Esophagus squamous epithelium (tissue), 4 donors: Measurements from ENCODE around the gene TMEM106B.

Source experiments
- POLR2A ChIP-seq, 4 donors: fragments of 450-650 bp; IDR thresholded peaks; one replicate each; pipeline ENCODE4 v1.6.1; 2017; ENCODE audit warnings: antibody characterized with exemption in 4 of 4, mild to moderate bottlenecking in 4 of 4, moderate library complexity in 3 of 4
- TF ChIP-seq, protein P1 (sequence below), 6 experiments: fragments of 450-650 bp in 4 of 6; fragments of 200-600 bp in 2 of 6; sonication (generic) in 2 of 6; IDR thresholded peaks; one replicate each; pipeline ENCODE4 v1.5.1; 2016 to 2019; ENCODE audit warnings: antibody characterized with exemption in 6 of 6, mild to moderate bottlenecking in 4 of 6, moderate library complexity in 4 of 6

DNA sequence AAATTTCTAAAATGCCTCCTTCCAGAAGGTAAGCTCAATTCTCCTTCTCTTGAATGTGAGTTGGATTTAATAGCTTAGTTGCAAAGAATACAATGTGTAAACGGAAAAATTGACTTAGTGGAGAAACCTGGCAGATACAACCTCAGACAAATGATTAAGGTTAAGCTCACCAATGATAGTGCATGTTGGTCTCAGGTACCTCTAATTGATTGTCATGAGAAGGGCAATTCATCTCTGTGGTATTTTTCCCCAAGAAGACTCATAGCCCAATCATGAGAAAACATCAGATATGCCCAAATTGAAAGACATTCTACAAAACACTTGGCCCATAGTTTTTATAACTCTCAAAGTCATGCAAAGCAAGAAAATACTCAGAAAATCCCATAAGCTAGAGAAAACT lies 36.2 kb upstream of the TMEM106B start:
- TF ChIP-seq POLR2A (IDR thresholded peaks at IDR 0.05): no peak
- TF ChIP-seq, protein P1, sequence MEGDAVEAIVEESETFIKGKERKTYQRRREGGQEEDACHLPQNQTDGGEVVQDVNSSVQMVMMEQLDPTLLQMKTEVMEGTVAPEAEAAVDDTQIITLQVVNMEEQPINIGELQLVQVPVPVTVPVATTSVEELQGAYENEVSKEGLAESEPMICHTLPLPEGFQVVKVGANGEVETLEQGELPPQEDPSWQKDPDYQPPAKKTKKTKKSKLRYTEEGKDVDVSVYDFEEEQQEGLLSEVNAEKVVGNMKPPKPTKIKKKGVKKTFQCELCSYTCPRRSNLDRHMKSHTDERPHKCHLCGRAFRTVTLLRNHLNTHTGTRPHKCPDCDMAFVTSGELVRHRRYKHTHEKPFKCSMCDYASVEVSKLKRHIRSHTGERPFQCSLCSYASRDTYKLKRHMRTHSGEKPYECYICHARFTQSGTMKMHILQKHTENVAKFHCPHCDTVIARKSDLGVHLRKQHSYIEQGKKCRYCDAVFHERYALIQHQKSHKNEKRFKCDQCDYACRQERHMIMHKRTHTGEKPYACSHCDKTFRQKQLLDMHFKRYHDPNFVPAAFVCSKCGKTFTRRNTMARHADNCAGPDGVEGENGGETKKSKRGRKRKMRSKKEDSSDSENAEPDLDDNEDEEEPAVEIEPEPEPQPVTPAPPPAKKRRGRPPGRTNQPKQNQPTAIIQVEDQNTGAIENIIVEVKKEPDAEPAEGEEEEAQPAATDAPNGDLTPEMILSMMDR (IDR thresholded peaks at IDR 0.05): no peak
